CD14-positive monocyte (primary cell): ENCODE data around the gene SPAG16. TPM values are rescaled to one million over a fixed set of nuclear protein-coding genes. Genes with fewer than 3 reads are reported as not detected.

Experiments used
- DNase-seq, 3 donors: peaks; one replicate each; pipeline ENCODE4 v3.0.0-alpha.2; 2011 to 2022
- H2AFZ ChIP-seq: 2 replicates; pipeline ENCODE4 v1.6.0; 2012; ENCODE audit warnings: mild to moderate bottlenecking, low read depth, low read length, inconsistent platforms; ENCODE audit not compliant: insufficient read depth, poor library complexity, severe bottlenecking
- H3K27ac ChIP-seq, 2 donors: 1 replicate in 1 of 2; 2 replicates in 1 of 2; pipeline ENCODE4 v1.5.1; 2012 to 2013; ENCODE audit warnings: low read length in 2 of 2, control low read depth in 1 of 2, inconsistent platforms in 1 of 2, low read depth in 1 of 2, mild to moderate bottlenecking in 1 of 2
- H3K27me3 ChIP-seq, 2 donors: one replicate each; pipeline versions ENCODE4 v1.6.0 to v1.6.1; 2011 to 2013; ENCODE audit warnings: low read length in 2 of 2; ENCODE audit not compliant: control insufficient read depth in 2 of 2, insufficient read depth in 2 of 2
- H3K36me3 ChIP-seq, 2 donors: replicated peaks in 1 of 2; 1 replicate in 1 of 2; 2 replicates in 1 of 2; pipeline versions ENCODE4 v1.5.1 to v1.6.1; 2012 to 2013; ENCODE audit warnings: low read length in 2 of 2, control low read depth in 1 of 2, inconsistent platforms in 1 of 2, mild to moderate bottlenecking in 1 of 2; ENCODE audit not compliant: insufficient read depth in 2 of 2, control insufficient read depth in 1 of 2
- H3K4me1 ChIP-seq, 2 donors: 1 replicate in 1 of 2; 2 replicates in 1 of 2; pipeline versions ENCODE4 v1.5.1 to v1.6.1; 2012 to 2013; ENCODE audit warnings: low read length in 2 of 2, control low read depth in 1 of 2, inconsistent platforms in 1 of 2, mild to moderate bottlenecking in 1 of 2, moderate library complexity in 1 of 2; ENCODE audit not compliant: insufficient read depth in 2 of 2, control insufficient read depth in 1 of 2
- H3K4me2 ChIP-seq: replicated peaks from 2 replicates; pipeline ENCODE3; 2012; ENCODE audit warnings: low read length, moderate library complexity, mild to moderate bottlenecking; ENCODE audit not compliant: poor library complexity, severe bottlenecking; ENCODE audit errors: extremely low read depth
- H3K4me3 ChIP-seq, 3 experiments: fragments of 200-600 bp in 1 of 3; sonication (generic) in 1 of 3; replicated peaks in 1 of 3; 1 replicate in 2 of 3; 2 replicates in 1 of 3; pipeline ENCODE4 v1.5.1; 2011 to 2013; ENCODE audit warnings: low read length in 3 of 3, mild to moderate bottlenecking in 3 of 3, control low read depth in 2 of 3, low read depth in 2 of 3, inconsistent platforms in 1 of 3, moderate library complexity in 1 of 3
- H3K79me2 ChIP-seq: 2 replicates; pipeline ENCODE4 v1.6.0; 2012; ENCODE audit warnings: mild to moderate bottlenecking, control low read depth, inconsistent platforms, low read length, moderate library complexity; ENCODE audit not compliant: insufficient read depth
- H3K9ac ChIP-seq: 2 replicates; pipeline ENCODE4 v1.6.0; 2017; ENCODE audit warnings: low read length, mild to moderate bottlenecking; ENCODE audit not compliant: insufficient read depth, poor library complexity, severe bottlenecking
- H3K9me3 ChIP-seq, 2 donors: replicated peaks in 1 of 2; 1 replicate in 1 of 2; 2 replicates in 1 of 2; pipeline versions ENCODE4 v1.5.1 to v1.6.1; 2012 to 2013; ENCODE audit warnings: low read length in 2 of 2, control low read depth in 1 of 2; ENCODE audit not compliant: control insufficient read depth in 1 of 2, insufficient read depth in 1 of 2
- H4K20me1 ChIP-seq: 2 replicates; pipeline ENCODE4 v1.6.0; 2012; ENCODE audit warnings: mild to moderate bottlenecking, low read length, control low read depth, moderate library complexity; ENCODE audit not compliant: insufficient read depth
- H3K27ac Mint-ChIP-seq, 7 donors: one replicate each; pipeline ENCODE4 v1.8.0; 2020; ENCODE audit warnings: mild to moderate bottlenecking in 7 of 7, mixed read lengths in 7 of 7, moderate library complexity in 6 of 7, inconsistent platforms in 2 of 7
- H3K27me3 Mint-ChIP-seq, 3 donors: one replicate each; pipeline ENCODE4 v1.8.0; 2021 to 2022; ENCODE audit warnings: low read depth in 3 of 3, mild to moderate bottlenecking in 3 of 3, mixed read lengths in 3 of 3, moderate library complexity in 3 of 3, inconsistent platforms in 1 of 3
- H3K36me3 Mint-ChIP-seq, 2 donors: one replicate each; pipeline ENCODE4 v1.8.0; 2020; ENCODE audit warnings: mixed read lengths in 2 of 2, inconsistent platforms in 1 of 2, mild to moderate bottlenecking in 1 of 2
- H3K4me1 Mint-ChIP-seq: one replicate; pipeline ENCODE4 v1.8.0; 2020; ENCODE audit warnings: mild to moderate bottlenecking, mixed read lengths
- H3K4me3 Mint-ChIP-seq, 2 donors: one replicate each; pipeline ENCODE4 v1.8.0; 2020; ENCODE audit warnings: mild to moderate bottlenecking in 2 of 2, mixed read lengths in 2 of 2, moderate library complexity in 1 of 2
- H3K9me3 Mint-ChIP-seq, 7 donors: one replicate each; pipeline ENCODE4 v1.8.0; 2020 to 2022; ENCODE audit warnings: mixed read lengths in 7 of 7, mild to moderate bottlenecking in 6 of 7, moderate library complexity in 6 of 7, inconsistent platforms in 2 of 7
- WGBS: methylation state at CpG from one replicate; pipeline ENCODE4 v1.1.5; 2013; ENCODE audit warnings: missing lambda C conversion rate; ENCODE audit not compliant: insufficient coverage; 5-methylcytosine and 5-hydroxymethylcytosine counted together
- intact Hi-C, 2 donors: fragments of 100-400 bp; cut with micrococcal nuclease; formaldehyde crosslinking; loops; one replicate each; pipeline versions ENCODE4 v1.15.0 to v1.15.1; 2023
- polyA plus RNA-seq, 3 donors: library from polyadenylated mRNA; depleted of rRNA in 1 of 3; unstranded in 2 of 3; stranded (reverse) in 1 of 3; fragments of 300-500 nt in 2 of 3; fragments of >200 nt in 1 of 3; fragmentation: Illumina TruSeq in 2 of 3; gene quantifications; 1 replicate in 2 of 3; 2 replicates in 1 of 3; pipeline ENCODE4 v1.2.3, GENCODE V29; 2012 to 2021
- TF ChIP-seq, protein P1 (sequence below): fragments of 200-600 bp; IDR thresholded peaks from one replicate; pipeline ENCODE4 v1.8.0; 2022; ENCODE audit warnings: antibody characterized with exemption, mild to moderate bottlenecking

Gene SPAG16
- polyA plus RNA-seq, 3 donors, result 0.12 to 0.30 TPM; not detected in 1

DNA sequence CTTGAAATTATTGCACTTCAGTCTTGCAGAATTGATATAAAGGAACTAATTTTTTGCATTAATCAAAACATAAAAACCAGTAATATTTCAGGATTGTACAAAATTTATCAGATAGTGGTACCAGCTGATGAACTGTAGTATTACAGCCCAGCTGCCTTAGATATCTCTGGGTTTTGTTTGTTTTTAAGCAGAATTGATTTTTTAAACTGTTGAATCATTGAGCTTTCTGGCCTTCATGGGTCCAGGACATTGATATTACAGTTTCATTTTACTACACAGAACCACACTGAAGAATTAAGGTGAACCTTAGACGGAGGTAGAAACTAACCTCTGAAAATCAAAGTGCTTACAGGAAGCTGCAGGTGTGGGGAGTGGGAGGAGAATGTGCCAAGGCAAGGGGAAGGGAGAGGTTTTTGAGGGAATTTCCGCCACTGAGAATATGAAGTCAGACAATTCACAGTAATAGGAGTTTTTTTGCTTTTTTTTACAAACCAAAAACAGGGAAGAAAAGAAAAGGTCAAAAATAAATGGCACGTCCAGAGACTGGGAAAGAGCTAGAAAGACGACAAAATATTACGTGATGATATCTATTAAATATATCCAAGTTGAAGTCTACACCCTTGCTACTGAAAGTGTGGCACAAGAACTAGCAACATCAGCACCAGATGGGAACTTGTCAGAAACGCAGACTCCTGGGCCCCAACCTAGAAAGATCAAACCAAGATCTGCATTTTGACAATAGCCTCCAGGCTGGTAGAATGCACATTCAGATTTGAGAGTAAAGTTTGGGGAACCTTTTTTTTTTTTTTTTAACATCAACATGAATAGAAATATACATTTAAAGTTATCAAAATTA is 40.8 kb upstream of the SPAG16 start:
- no peak overlapping the region for H3K4me2 ChIP-seq
- H3K4me1 Mint-ChIP-seq, result no peaks in the 10 kb centered on the region
- no peaks in the 10 kb centered on the region for H3K9me3 ChIP-seq
- H3K27me3 ChIP-seq, result no peaks in the 10 kb centered on the region
- TF ChIP-seq, protein P1, sequence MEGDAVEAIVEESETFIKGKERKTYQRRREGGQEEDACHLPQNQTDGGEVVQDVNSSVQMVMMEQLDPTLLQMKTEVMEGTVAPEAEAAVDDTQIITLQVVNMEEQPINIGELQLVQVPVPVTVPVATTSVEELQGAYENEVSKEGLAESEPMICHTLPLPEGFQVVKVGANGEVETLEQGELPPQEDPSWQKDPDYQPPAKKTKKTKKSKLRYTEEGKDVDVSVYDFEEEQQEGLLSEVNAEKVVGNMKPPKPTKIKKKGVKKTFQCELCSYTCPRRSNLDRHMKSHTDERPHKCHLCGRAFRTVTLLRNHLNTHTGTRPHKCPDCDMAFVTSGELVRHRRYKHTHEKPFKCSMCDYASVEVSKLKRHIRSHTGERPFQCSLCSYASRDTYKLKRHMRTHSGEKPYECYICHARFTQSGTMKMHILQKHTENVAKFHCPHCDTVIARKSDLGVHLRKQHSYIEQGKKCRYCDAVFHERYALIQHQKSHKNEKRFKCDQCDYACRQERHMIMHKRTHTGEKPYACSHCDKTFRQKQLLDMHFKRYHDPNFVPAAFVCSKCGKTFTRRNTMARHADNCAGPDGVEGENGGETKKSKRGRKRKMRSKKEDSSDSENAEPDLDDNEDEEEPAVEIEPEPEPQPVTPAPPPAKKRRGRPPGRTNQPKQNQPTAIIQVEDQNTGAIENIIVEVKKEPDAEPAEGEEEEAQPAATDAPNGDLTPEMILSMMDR, result no peak
- H3K36me3 ChIP-seq, result no peaks in the 10 kb centered on the region
- H3K36me3 Mint-ChIP-seq, result no peaks in the 10 kb centered on the region
- no peak overlapping the region for H3K27ac Mint-ChIP-seq
- no peak for DNase-seq
- no peaks in the 10 kb centered on the region for H4K20me1 ChIP-seq
- intact Hi-C loops, result no loop called here
- H3K9ac ChIP-seq, result no peak overlapping the region
- no peaks in the 10 kb centered on the region for H3K9me3 Mint-ChIP-seq
- no peak overlapping the region for H3K4me3 Mint-ChIP-seq
- peaks cover 0 to 2% (median 0%) of the 10 kb centered on the region in 3 donors for H3K27me3 Mint-ChIP-seq
- no CpG with 5 or more reads among the region's 6 CpGs for WGBS
- H2AFZ ChIP-seq, result no peak overlapping the region
- no peak overlapping the region for H3K4me3 ChIP-seq
- no peaks in the 10 kb centered on the region for H3K4me1 ChIP-seq
- no peaks in the 10 kb centered on the region for H3K79me2 ChIP-seq
- H3K27ac ChIP-seq, result no peak overlapping the region

DNA sequence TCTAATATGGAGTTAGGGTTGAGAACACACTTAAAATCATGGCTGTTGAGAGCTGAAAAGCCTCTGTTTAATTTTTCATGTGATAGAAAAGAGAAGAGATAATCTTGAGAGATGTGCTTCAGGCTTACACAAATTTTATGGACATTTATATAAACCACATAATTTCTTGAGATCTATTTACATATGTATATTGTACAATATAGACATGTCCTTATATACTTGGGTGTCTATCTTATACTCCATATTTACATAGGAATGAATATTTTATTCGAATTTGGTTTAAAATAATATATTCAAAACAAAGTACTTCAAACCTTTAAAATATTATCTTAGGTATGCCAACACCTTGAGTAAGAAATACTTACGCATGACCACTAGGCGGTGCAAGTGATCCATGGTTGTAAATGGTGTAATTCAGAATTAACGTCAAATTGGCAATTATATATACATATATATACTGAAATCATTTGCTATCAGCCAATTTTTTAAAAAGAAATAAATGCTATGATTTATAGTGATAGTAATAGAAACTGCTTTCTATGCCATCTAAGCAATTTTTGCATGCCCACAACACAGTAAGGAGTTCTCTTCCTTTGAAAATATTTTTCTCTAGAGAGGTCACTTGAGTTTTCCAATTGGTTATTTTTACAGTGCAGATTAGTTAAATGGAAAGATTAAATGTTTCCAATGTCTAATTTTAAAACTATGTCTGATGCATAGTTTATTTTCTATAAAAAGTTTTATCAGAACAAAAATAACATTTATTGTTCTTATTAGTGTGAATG is 37.6 kb upstream of the SPAG16 start:
- H4K20me1 ChIP-seq, result no peaks in the 10 kb centered on the region
- no peaks in the 10 kb centered on the region for H3K4me1 Mint-ChIP-seq
- H3K36me3 ChIP-seq, result no peaks in the 10 kb centered on the region
- no peaks in the 10 kb centered on the region for H3K27me3 ChIP-seq
- H3K9ac ChIP-seq, result no peak overlapping the region
- peak; percentile 4 to 24 (median 15) for DNase-seq
- no peak overlapping the region for H3K4me2 ChIP-seq
- no peaks in the 10 kb centered on the region for H3K9me3 ChIP-seq
- no peak overlapping the region for H3K4me3 Mint-ChIP-seq
- no peaks in the 10 kb centered on the region for H3K4me1 ChIP-seq
- no peak overlapping the region for H2AFZ ChIP-seq
- H3K27me3 Mint-ChIP-seq, result peaks cover 0 to 3% (median 2%) of the 10 kb centered on the region in 3 donors
- H3K4me3 ChIP-seq, result no peak overlapping the region
- no peaks in the 10 kb centered on the region for H3K79me2 ChIP-seq
- no peak overlapping the region for H3K27ac ChIP-seq
- no peak overlapping the region for H3K27ac Mint-ChIP-seq
- TF ChIP-seq, protein P1, result peak; percentile 91
- H3K9me3 Mint-ChIP-seq, result no peaks in the 10 kb centered on the region
- WGBS, result no CpG with 5 or more reads among the region's 4 CpGs
- intact Hi-C loops, result no loop called here
- H3K36me3 Mint-ChIP-seq, result no peaks in the 10 kb centered on the region
